ENCODE results near the gene DPCD.
"Not testable (repeated sequence)": the region's sequence is repeated elsewhere in the genome, so short reads cannot be mapped to it uniquely, and the experiment has no call there.

- TF ChIP-seq, protein P1, sequence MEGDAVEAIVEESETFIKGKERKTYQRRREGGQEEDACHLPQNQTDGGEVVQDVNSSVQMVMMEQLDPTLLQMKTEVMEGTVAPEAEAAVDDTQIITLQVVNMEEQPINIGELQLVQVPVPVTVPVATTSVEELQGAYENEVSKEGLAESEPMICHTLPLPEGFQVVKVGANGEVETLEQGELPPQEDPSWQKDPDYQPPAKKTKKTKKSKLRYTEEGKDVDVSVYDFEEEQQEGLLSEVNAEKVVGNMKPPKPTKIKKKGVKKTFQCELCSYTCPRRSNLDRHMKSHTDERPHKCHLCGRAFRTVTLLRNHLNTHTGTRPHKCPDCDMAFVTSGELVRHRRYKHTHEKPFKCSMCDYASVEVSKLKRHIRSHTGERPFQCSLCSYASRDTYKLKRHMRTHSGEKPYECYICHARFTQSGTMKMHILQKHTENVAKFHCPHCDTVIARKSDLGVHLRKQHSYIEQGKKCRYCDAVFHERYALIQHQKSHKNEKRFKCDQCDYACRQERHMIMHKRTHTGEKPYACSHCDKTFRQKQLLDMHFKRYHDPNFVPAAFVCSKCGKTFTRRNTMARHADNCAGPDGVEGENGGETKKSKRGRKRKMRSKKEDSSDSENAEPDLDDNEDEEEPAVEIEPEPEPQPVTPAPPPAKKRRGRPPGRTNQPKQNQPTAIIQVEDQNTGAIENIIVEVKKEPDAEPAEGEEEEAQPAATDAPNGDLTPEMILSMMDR (IDR thresholded peaks at IDR 0.05; ENCODE audit: poor library complexity, severe bottlenecking), result not testable (repeated sequence)
- TF ChIP-seq RAD21 (conservative IDR thresholded peaks at IDR 0.05); EZH2 (IDR thresholded peaks at IDR 0.05; ENCODE audit: borderline replicate concordance, insufficient read depth, low read length, poor library complexity, severe bottlenecking); TAF1 (IDR thresholded peaks at IDR 0.05; ENCODE audit: low read depth); EP300 (conservative IDR thresholded peaks at IDR 0.05; ENCODE audit: poor library complexity, severe bottlenecking); REST (IDR thresholded peaks at IDR 0.05; ENCODE audit: borderline replicate concordance): not testable (repeated sequence)
These were observed 45.4 kb downstream of the DPCD start for GRCh38 chr10:101633510-101633909.

Measured in neural cell (in vitro differentiated cells).